ENCODE measurements around the gene HSPBP1.

HSPBP1 gene

GRCh38 chr19:55216461-55217198 is 63.3 kb downstream of the HSPBP1 start:
- peak; percentile 93 for DNase-seq (ENCODE audit: low read depth, low spot score)

GRCh38 chr19:55213547-55213946 is 66.4 kb downstream of the HSPBP1 start:
- DNase-seq (ENCODE audit: low read depth, low spot score): no peak

GRCh38 chr19:55212447-55212846 is 67.5 kb downstream of the HSPBP1 start:
- DNase-seq (ENCODE audit: low read depth, low spot score): no peak
